Measurements from ENCODE around the gene ESPN. TPM values are rescaled to one million over a fixed set of nuclear protein-coding genes. Genes with fewer than 3 reads are reported as not detected.
"Not testable (repeated sequence)": the region's sequence is repeated elsewhere in the genome, so short reads cannot be mapped to it uniquely, and the experiment has no call there.

The ESPN gene
- total RNA-seq, 1 donor from 2014 or later, result 1.6 TPM

- no peak overlapping the region for H3K4me3 Mint-ChIP-seq
- peaks cover 13% of the 10 kb centered on the region for H3K4me1 Mint-ChIP-seq
- H3K27me3 Mint-ChIP-seq (ENCODE audit: low read depth), result peaks cover 81% of the 10 kb centered on the region
- no peaks in the 10 kb centered on the region for H3K9me3 Mint-ChIP-seq
- H3K36me3 Mint-ChIP-seq, result no peaks in the 10 kb centered on the region
- H3K27ac Mint-ChIP-seq, result no peak overlapping the region
- DNase-seq (ENCODE audit: low spot score in 2 of 2, unreplicated experiment in 2 of 2), result no peak
- TF ChIP-seq CTCF (IDR thresholded peaks at IDR 0.05; ENCODE audit: unreplicated experiment), result no peak
These were observed 2.4 kb downstream of the ESPN start for GRCh38 chr1:6426972-6427350.

- peaks cover 74% of the 10 kb centered on the region for H3K27me3 Mint-ChIP-seq (ENCODE audit: low read depth)
- DNase-seq (ENCODE audit: low spot score in 2 of 2, unreplicated experiment in 2 of 2), result no peak
- no peak overlapping the region for H3K27ac Mint-ChIP-seq
- H3K4me1 Mint-ChIP-seq, result peaks cover 13% of the 10 kb centered on the region
- H3K9me3 Mint-ChIP-seq, result no peaks in the 10 kb centered on the region
- H3K36me3 Mint-ChIP-seq, result no peaks in the 10 kb centered on the region
- H3K4me3 Mint-ChIP-seq, result no peak overlapping the region
- TF ChIP-seq CTCF (IDR thresholded peaks at IDR 0.05; ENCODE audit: unreplicated experiment), result no peak
These were observed 3.1 kb downstream of the ESPN start for GRCh38 chr1:6427441-6428390.

- not testable (repeated sequence) for DNase-seq (ENCODE audit: low spot score in 2 of 2, unreplicated experiment in 2 of 2)
These were observed 3.9 kb downstream of the ESPN start for GRCh38 chr1:6428453-6428852.

GRCh38 chr1:6429660-6430411 lies 5.3 kb downstream of the ESPN start:
- H3K9me3 Mint-ChIP-seq; H3K27ac Mint-ChIP-seq; H3K4me1 Mint-ChIP-seq; DNase-seq (ENCODE audit: low spot score in 2 of 2, unreplicated experiment in 2 of 2); H3K4me3 Mint-ChIP-seq; H3K36me3 Mint-ChIP-seq: not testable (repeated sequence)
- H3K27me3 Mint-ChIP-seq (ENCODE audit: low read depth), result peaks cover 65% of the 10 kb centered on the region

More at GRCh38 chr1:6428453-6428852, 3.9 kb downstream of the ESPN start:
- not testable (repeated sequence) for H3K27ac Mint-ChIP-seq, H3K36me3 Mint-ChIP-seq, H3K4me3 Mint-ChIP-seq, H3K9me3 Mint-ChIP-seq
- peaks cover 66% of the 10 kb centered on the region for H3K27me3 Mint-ChIP-seq (ENCODE audit: low read depth)
- H3K4me1 Mint-ChIP-seq, result peaks cover 13% of the 10 kb centered on the region

- DNase-seq (ENCODE audit: low spot score in 2 of 2, unreplicated experiment in 2 of 2); H3K9me3 Mint-ChIP-seq; H3K27ac Mint-ChIP-seq; H3K4me1 Mint-ChIP-seq; H3K4me3 Mint-ChIP-seq; H3K36me3 Mint-ChIP-seq: not testable (repeated sequence)
- H3K27me3 Mint-ChIP-seq (ENCODE audit: low read depth), result peaks cover 45% of the 10 kb centered on the region
These were observed 7.3 kb downstream of the ESPN start for GRCh38 chr1:6431645-6432579.

- no peaks in the 10 kb centered on the region for H3K36me3 Mint-ChIP-seq
- no peak overlapping the region for H3K4me3 Mint-ChIP-seq
- no peak overlapping the region for H3K27ac Mint-ChIP-seq
- no peak for DNase-seq (ENCODE audit: low spot score in 2 of 2, unreplicated experiment in 2 of 2)
- peaks cover 36% of the 10 kb centered on the region for H3K27me3 Mint-ChIP-seq (ENCODE audit: low read depth)
- TF ChIP-seq CTCF (IDR thresholded peaks at IDR 0.05; ENCODE audit: unreplicated experiment), result no peak
- H3K9me3 Mint-ChIP-seq, result no peaks in the 10 kb centered on the region
- H3K4me1 Mint-ChIP-seq, result peaks cover 8% of the 10 kb centered on the region
These were observed 9.6 kb downstream of the ESPN start for GRCh38 chr1:6434186-6434585.

Measured in mesothelial cell of epicardium (in vitro differentiated cells).